Thyroid gland (tissue), 4 donors: ENCODE results near the gene ITLN2.

Source experiments
- CTCF ChIP-seq, 6 experiments: fragments of 200-600 bp in 3 of 6; fragments of 450-650 bp in 3 of 6; sonication (generic) in 3 of 6; IDR thresholded peaks; one replicate each; pipeline ENCODE4 v1.5.1; 2016 to 2019; ENCODE audit warnings: antibody characterized with exemption in 6 of 6, mild to moderate bottlenecking in 2 of 6, inconsistent platforms in 1 of 6, moderate library complexity in 1 of 6
- POLR2A ChIP-seq, 2 donors: fragments of 450-650 bp; IDR thresholded peaks; one replicate each; pipeline ENCODE4 v1.6.1; 2017; ENCODE audit warnings: antibody characterized with exemption in 2 of 2, mild to moderate bottlenecking in 2 of 2, moderate library complexity in 1 of 2

GRCh38 chr1:160993544-160994193, 39.1 kb upstream of the ITLN2 start:
- TF ChIP-seq POLR2A (IDR thresholded peaks at IDR 0.05) (no peak), CTCF (IDR thresholded peaks at IDR 0.05) (peak in 4 of 6 experiments; percentile 32 to 67 (median 48))
